A549 treated with AZD2906 at 1 μM for 4 hours (cell line): Measurements from ENCODE around the gene SUMO4. TPM values are rescaled to one million over a fixed set of nuclear protein-coding genes. Genes with fewer than 3 reads are reported as not detected.

Experiments used
- total RNA-seq: library from RNA; stranded (reverse); fragments of 200-300 nt; extraction: Qiagen RNA extraction; gene quantifications from 5 replicates; pipeline ENCODE4 v1.2.3, GENCODE V29; 2022

Gene SUMO4
- total RNA-seq, result 0.06 to 0.11 TPM in 2 of 5 replicates, not detected in the others

GRCh38 chr6:149400050-149400449 lies at the start of gene SUMO4:
TSS of gene SUMO4 (plus strand) at chr6:149400262. CDS start at chr6:149400392, 130 bp downstream.

Other genes with a start within 250 kb of the SUMO4 start
- 22.3 to 35.8 TPM (median 25.7 TPM) in 5 replicates for gene TAB2, start 82.5 kb upstream of the SUMO4 start, total RNA-seq
- 0.01 to 0.07 TPM (median 0.02 TPM) in 5 replicates for gene ZC3H12D, start 84.8 kb downstream of the SUMO4 start, total RNA-seq
- 11.0 to 18.2 TPM (median 13.3 TPM) in 5 replicates for gene PPIL4, start 145.8 kb downstream of the SUMO4 start, total RNA-seq
- gene GINM1, start 166.1 kb downstream of the SUMO4 start, total RNA-seq, result 22.3 to 32.1 TPM (median 25.0 TPM) in 5 replicates
- gene KATNA1, start 248.5 kb downstream of the SUMO4 start, total RNA-seq, result 10.1 to 14.2 TPM (median 11.1 TPM) in 5 replicates